Ishikawa (cell line): ENCODE results near the gene TBX1.

ENCODE experiments used
- CEBPB ChIP-seq: IDR thresholded peaks from 2 replicates; pipeline ENCODE4 v1.6.1; 2012
- CREB1 ChIP-seq: IDR thresholded peaks from 2 replicates; pipeline ENCODE4 v1.6.1; 2012; ENCODE audit warnings: low read depth
- EGR1 ChIP-seq: IDR thresholded peaks from 2 replicates; pipeline ENCODE4 v1.6.1; 2012
- EP300 ChIP-seq: IDR thresholded peaks from 2 replicates; pipeline ENCODE4 v1.6.1; 2012; ENCODE audit warnings: borderline replicate concordance
- FOXM1 ChIP-seq: IDR thresholded peaks from 2 replicates; pipeline ENCODE4 v1.6.1; 2012; ENCODE audit warnings: low read depth, borderline replicate concordance
- MAX ChIP-seq: IDR thresholded peaks from 2 replicates; pipeline ENCODE4 v1.6.1; 2012
- NFIC ChIP-seq: IDR thresholded peaks from 2 replicates; pipeline ENCODE4 v1.6.1; 2012
- RAD21 ChIP-seq: IDR thresholded peaks from 2 replicates; pipeline ENCODE4 v1.6.1; 2012; ENCODE audit warnings: low read depth
- REST ChIP-seq: IDR thresholded peaks from 2 replicates; pipeline ENCODE4 v1.6.1; 2012; ENCODE audit warnings: low read depth, mild to moderate bottlenecking
- TAF1 ChIP-seq: IDR thresholded peaks from 2 replicates; pipeline ENCODE4 v1.6.1; 2012; ENCODE audit warnings: low read depth, mild to moderate bottlenecking
- TCF12 ChIP-seq: IDR thresholded peaks from 2 replicates; pipeline ENCODE4 v1.6.1; 2012; ENCODE audit warnings: low read depth
- TEAD4 ChIP-seq: IDR thresholded peaks from 2 replicates; pipeline ENCODE4 v1.6.1; 2012
- USF1 ChIP-seq: IDR thresholded peaks from 2 replicates; pipeline ENCODE4 v1.6.1; 2012
- YY1 ChIP-seq: IDR thresholded peaks from 2 replicates; pipeline ENCODE4 v1.6.1; 2012; ENCODE audit warnings: low read depth
- ZBTB7A ChIP-seq: IDR thresholded peaks from 2 replicates; pipeline ENCODE4 v1.6.1; 2012; ENCODE audit warnings: low read depth

Gene TBX1

GRCh38 chr22:19800306-19800705, 39.7 kb downstream of the TBX1 start:
- TF ChIP-seq ZBTB7A (no peak), EP300 (no peak), REST (no peak), NFIC (no peak), RAD21 (no peak), USF1 (no peak), EGR1 (no peak), TCF12 (no peak)

GRCh38 chr22:19800761-19801244, 40.2 kb downstream of the TBX1 start:
- TF ChIP-seq REST: no peak
- TF ChIP-seq YY1: no peak
- peak; percentile 38 for TF ChIP-seq RAD21
- TF ChIP-seq CREB1: no peak
- TF ChIP-seq USF1: no peak
- no peak for TF ChIP-seq FOXM1
- TF ChIP-seq EGR1: no peak
- no peak for TF ChIP-seq TEAD4
- TF ChIP-seq TAF1: no peak

- TF ChIP-seq EP300 (no peak), MAX (no peak), REST (no peak), TAF1 (no peak), TEAD4 (no peak), ZBTB7A (no peak), NFIC (no peak), FOXM1 (no peak), TCF12 (no peak), EGR1 (no peak)
These were observed 40.9 kb downstream of the TBX1 start for GRCh38 chr22:19801340-19802000.

- TF ChIP-seq FOXM1: no peak
- TF ChIP-seq CREB1: no peak
- TF ChIP-seq EGR1: no peak
- no peak for TF ChIP-seq USF1
- no peak for TF ChIP-seq YY1
- TF ChIP-seq TEAD4: no peak
- no peak for TF ChIP-seq REST
- TF ChIP-seq EP300: no peak
- no peak for TF ChIP-seq CEBPB
- no peak for TF ChIP-seq NFIC
- TF ChIP-seq TAF1: no peak
- TF ChIP-seq MAX: no peak
- no peak for TF ChIP-seq RAD21
- TF ChIP-seq TCF12: no peak
- no peak for TF ChIP-seq ZBTB7A
These were observed 41.7 kb downstream of the TBX1 start for GRCh38 chr22:19802001-19802893.
